Measurements from ENCODE around the gene SPECC1L. TPM values are rescaled to one million over a fixed set of nuclear protein-coding genes. Genes with fewer than 3 reads are reported as not detected.

Gene SPECC1L
- total RNA-seq, 1 experiment from 2014 or later = 22.4 TPM

DNA sequence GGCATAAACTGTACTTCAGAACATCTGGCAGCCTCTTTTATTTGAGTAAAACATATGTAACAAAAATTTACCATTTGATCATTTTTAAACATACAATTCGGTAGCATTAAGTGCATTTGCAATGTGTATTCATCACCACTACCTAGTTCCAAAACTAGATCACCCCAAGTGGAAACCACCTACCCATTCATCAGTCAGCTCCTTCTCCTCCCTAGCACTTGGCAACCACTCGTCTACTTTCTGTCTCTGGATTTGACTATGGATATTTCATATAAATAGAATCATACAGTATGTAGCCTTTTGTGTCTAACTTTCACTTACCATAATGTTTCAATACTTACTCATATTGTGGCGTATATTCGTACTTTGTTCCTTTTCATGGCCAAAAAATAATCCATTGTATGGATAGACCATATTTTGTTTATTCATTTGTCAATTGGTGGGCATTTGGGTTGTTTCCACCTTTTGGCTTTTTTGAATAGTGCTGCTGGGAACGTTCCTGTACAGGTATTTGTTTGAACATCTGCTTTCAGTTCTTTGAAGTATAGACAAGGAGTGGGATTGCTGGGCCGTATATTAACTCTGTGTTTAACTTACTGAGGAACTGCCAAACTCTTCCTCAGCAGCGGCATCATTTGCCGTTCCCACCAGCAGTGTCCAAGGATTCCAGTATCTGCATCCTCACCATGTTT, 129.5 kb downstream of the SPECC1L start:
- no peak for DNase-seq (ENCODE audit: low read depth)

DNA sequence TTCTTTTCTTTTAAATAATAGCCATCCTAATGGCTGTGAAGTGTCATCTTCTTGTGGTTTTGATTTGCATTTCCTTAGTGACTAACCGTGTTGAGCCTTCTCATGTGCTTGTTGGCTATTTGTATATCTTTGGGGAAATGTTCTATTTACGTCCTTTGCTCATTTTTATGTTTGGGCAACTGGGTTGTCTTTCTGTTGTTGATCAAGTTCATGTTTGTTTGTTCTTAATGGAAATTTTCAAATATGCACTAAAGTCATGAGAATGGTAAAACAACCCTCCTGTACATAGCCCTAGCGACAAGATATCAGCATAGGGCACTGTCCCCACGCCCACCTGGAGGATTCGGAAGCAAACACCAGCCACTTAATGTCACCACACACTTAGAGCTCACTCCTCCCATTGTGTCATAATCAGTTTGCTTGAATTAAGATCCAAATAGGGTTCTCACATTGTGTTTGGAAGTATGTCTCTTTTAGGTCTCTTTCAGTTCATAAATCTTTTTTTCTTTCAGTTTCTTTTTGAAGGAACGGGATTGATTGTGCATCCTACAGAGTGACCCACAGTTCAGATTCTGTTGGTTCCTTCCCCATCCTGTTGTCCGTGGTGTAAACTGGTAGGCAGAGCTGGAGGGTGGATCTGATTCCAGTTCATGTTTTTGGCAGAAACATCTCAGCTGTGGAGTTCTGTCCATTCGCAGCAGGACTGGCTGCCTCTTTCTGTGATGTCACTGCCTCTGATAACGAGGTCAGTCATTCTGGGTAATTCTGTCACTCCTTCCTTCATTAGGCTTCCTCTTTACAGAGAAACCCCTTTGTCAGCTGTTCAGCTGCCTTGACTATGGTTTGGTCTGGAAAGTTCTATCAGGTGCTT, 130.3 kb downstream of the SPECC1L start:
- peak; percentile 68 for DNase-seq (ENCODE audit: low read depth)

DNA sequence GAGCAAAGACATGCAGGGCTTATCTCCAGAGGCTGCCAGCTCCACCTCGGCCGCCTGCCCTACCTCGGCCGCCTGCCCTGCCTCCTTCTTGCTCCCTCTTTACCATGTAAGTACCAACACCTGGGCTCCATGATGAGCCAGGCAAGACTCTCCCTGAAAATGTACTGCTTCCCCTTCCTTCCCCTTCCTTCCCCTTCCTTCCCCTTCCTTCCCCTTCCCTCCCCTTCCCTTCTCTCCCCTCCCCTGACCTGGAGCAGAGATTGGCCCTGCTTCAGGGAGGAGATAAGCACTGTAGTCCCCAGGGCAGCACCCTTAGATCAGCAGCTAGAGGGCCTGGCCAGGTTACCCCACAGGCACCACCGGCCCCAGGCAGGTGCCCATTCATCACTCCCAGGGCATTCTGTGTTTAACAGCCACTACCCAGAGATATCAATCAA, 131.3 kb downstream of the SPECC1L start:
- no peak for DNase-seq (ENCODE audit: low read depth)

DNA sequence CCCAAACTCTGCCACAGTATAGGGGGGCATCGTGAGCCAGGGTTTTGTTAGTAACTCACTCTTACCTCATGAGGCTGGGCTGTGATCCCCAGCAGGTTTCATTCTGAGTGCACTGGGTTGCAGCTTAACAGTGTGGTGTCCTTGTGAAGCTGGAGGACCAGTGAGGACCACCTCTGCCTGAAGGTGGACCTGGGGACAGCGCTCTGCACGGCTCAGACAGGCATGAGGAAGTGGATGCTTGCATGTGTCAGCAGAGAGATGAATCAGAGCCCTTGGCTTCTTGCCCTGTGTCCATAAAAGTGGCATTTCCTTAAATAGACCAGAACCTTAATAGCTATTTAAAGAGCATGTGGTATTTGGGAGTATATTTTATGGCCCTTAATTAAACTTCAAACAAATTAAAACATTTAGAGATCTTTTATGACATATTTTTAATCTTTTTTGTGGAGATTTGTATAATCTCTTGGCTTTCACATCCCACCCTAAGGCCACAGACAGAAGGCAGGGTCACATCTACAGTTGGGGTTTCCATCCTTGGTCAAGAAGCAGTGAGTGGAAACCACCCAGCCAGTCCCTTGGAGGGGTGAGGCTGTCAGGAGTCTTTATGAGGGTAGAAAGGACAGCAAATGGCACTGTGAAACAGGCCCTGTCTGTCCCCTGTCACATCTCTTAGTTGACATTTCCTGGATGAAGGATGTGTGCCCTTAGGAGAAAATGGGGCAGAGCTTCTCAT, 132.0 kb downstream of the SPECC1L start:
- DNase-seq (ENCODE audit: low read depth) = peak; percentile 95

DNA sequence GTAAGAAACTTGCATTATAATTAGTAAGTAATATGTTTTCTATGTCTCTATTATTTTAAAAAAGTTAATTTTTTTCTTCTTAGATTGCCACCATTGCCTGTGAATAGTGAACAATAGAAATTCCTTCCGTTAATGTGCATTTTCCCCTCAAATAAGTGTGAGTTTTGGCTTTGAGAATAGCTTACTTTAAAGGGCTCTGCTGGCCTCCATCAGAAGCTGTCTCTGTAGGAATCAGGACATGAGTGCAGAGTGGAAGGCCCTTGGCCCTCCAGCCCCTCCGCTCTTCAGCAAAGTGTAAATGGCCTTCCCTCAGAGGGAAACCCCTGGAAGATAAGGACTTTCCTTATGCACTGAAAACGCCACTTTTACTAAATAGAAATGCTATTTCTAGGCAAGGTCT, 132.7 kb downstream of the SPECC1L start:
- DNase-seq (ENCODE audit: low read depth) = no peak

DNA sequence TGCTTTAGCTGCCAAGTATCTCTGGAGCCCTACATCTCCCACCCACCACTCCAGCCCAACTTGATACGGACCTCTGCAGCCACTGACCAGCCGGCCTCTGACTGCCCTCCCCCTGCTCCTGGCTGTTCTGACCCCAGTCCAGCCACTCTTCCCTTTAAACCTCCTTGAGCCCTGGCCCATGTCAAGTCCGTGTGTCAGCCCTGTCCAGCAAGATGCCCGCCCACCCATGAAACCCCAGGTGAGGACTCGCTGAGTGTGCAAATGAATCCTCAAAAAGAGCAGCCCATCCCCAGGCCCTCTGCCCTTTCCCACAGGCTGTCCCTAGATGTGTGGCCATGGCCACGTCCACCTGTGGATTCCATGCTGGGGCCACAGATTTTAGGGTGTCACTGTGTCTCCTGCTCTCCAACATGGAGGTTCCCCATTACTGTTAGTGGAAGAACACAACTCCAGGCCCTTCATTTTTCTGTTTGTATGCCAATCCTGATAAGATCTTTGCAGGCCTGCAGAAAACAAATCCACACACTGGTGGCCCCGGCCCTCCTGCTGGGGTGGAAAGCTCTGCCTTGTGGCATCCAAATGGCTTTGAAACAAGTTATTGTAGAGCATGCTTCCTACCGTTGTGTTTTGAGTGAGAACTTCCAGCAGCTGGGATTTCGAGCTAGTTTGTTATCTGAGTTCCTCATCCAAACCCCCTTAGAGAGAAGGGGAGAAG, 134.1 kb downstream of the SPECC1L start:
- no peak for DNase-seq (ENCODE audit: low read depth)

DNA sequence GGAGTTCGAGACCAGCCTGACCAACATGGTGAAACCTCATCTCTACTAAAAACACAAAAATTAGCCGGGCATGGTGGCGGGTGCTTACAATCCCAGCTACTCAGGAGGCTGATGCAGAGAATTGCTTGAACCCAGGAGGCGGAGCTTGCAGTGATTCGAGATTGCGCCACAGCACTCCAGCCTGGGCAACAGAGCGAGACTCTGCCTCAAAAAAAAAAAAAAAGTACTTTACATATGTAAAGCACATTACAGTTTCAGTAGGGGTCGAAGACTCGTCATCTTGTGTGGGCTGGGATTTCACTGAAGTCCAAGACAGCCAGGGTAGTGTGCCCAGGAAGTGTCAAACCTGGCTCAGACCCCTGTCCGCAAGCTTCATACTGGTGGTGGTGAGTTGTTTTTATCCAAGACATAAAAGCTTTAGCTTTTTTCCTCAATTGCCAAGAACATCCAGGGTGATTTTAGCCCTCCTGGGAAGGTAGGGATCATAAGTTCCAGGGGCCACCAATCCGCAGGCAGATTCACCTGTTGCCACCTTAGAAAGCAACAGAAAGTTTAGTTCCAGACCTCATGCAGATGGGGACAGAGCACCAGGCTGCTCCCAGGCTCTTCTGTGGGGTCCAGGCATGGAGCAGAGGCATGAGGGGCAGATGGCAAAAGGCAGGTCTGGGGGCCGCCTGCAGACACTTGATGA, 135.1 kb downstream of the SPECC1L start:
- DNase-seq (ENCODE audit: low read depth) = no peak

DNA sequence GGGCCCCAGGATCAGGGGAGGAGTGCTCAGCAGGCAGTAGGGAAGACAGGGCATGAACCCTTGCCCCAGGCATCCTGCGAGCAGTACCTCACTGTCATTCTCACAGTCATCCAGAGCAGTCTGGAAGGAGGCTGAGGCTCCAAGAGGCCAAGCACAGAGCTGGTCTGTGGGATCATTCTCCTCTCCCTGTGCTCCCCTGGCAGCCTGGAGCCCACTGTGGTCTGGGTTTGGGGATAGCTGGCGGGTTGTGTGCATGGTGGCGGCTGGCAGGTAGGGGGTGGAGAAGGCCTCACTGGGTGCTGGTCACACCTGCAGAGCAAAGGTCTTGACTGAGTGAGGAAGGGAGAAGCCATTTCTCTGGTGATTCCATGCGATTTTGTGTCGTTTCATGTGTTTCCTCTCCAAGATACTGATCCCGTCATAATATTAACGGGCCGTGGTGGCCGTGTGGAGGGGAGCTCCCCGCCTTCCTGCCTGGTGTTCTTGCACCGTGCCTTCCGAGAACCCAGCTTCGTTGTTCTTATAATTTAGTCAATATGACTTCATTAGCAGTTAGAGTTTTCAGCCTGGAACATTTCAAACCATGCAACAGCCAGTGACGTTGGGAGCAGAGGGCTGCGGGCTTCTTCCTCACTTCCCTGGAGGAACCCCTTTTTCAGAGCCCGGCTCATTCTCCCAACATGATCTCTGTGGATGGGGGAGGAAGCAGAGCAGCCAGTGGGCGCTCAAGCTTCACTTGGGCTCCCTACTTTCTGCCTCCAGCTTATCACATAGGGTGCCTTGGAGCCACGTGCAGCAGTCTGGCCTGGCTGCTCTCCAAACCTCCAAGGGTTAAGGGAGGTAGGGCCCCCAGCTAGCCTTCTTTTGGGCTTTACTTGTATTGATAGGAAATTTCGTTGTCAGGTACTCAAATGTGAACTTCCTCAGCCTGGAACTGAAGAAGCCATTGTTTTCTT, 136.0 kb downstream of the SPECC1L start:
- DNase-seq (ENCODE audit: low read depth) = no peak

DNA sequence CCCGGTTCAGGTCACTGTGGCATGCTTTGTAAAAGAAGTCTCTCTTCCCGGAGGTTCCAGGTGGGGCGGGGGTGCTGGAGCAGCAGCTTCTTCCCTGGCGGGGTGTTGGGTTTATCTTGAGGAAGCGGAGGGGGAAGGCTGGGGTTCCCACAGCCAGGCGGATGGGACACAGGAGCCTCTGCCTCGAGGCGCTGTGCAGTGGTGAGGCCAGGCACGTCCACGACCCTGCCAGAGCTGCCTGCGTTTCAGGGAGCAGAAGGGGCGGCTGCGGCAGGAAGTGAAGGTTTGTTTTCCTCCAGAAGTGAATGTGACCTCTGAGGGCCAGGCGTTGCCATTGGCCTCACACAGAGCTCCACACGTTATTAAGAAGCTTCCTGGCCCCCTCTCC, 136.6 kb downstream of the SPECC1L start:
- no peak for DNase-seq (ENCODE audit: low read depth)

DNA sequence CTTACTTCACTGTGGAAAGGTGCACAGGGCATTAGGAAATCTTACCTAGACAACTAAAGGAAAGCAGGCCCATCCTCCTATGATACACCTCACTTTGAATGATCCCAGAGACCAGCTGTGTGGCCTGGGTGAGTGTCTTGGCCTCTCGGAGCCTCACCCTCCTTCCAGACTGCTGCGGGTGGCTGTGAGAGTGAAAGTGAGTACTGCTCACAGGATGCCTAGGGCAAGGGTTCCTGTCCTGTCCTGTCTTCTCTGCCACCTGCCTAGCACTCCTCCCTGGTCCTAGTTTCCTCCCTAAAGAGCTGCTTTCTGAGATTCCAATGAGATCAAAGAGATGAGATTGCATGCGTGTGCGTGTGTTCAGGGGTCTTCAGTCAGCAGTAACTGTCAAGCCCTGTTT, 137.3 kb downstream of the SPECC1L start:
- DNase-seq (ENCODE audit: low read depth) = no peak

DNA sequence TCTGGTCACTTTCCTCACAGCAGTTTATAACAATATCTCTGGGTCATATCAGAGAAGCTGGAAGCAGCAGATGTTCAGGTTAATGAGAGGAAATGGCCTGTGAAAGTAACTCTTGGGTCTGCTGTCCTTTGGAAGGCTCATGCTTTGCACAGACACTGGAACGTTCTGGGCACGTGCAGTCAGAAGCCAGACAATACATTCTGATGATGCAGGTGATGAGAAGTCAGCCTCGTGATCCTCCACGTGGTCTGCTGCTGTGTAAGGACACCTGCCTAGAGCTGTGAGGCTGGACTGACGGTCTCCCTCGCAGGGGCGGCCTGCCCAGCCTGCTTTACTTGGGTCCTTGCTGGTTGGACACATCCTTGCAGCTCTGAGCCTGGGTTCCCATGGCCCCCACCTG, 138.0 kb downstream of the SPECC1L start:
- DNase-seq (ENCODE audit: low read depth) = no peak

DNA sequence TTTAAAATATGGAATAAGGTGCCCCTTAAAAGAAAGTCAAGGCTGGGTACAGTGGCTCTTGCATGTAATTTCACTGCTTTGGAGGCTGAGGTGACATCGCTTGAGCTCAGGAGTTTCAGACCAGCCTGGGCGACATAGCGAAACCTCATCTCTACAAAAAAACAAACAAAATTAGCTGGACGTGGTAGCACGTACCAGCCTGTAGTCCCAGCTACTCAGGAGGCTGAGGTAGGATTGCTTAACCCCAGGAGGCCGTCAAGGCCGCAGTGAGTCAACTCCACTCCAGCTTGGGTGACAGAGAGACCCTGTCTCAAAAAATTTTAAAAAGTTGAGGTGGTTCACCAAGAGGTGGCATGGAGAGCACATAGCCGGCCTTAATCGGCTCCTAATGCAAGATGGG, 139.1 kb downstream of the SPECC1L start:
- peak; percentile 58 for DNase-seq (ENCODE audit: low read depth)

DNA sequence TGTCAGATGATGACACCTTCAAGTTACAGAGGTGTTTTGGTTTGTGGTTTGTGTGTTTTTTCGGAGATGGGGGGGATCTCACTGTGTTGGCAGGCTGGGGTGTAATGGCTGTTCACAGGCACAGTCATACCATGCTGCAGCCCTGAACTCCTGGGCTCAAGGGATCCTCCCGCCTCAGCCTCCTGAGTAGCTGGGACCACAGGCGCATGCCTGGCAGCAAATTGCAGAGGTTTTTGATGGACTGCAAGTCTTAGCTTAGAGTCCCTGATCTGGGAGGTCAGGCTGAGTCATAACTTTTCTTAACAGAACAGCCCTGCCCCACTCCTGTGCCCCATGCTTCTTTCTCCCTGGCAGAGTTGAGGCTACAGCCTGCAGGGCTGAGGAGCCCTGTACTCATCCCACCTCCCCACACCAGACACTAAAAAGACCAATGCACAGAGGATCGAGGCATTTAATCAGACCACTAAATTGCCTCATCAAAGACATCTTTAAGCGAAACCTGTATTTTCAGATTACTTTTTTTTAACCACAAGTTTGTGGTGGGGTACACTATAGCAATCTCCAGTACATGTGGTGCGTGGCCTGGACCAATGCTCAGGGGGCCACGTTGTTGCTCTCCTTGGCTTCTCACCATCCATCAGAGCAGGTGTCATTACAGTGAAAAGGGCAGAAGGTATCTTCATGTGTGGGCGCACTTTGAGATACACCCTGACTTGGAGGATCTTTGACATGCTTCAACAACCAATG, 139.7 kb downstream of the SPECC1L start:
- DNase-seq (ENCODE audit: low read depth) = peak; percentile 81

DNA sequence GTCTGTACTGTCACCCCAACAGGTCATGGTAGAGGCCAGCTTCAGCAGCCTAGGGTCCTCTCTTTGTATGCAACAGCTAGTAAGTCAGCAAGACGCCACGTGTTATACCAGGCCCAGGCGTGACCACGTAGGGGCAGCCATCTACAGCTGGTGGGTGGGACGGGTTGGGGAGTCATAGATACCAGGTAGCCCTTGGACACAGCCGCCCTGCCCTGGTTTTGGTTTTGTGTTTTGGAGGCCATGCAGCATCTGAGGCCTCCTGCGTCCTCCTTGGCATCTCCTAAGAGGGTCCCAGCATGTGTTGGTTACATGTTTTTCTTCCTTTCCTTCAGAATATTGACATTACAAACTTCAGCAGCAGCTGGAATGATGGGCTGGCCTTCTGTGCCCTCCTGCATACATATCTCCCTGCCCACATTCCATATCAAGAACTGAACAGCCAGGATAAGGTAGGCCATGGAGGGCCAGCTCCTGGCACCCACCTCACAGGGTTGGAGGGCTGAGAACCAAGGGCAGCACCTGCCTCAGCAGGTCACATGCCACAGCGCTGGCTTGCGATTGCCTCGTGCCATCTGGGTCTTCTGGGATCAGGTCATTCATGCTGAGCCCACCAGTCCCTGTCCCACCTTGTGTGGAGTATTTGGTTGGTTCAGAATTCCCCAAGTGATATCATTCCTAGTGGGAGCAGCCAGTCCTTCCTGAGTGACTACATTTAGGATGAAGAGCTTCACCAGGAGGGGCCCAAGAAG, 140.8 kb downstream of the SPECC1L start:
- no peak for DNase-seq (ENCODE audit: low read depth)

DNA sequence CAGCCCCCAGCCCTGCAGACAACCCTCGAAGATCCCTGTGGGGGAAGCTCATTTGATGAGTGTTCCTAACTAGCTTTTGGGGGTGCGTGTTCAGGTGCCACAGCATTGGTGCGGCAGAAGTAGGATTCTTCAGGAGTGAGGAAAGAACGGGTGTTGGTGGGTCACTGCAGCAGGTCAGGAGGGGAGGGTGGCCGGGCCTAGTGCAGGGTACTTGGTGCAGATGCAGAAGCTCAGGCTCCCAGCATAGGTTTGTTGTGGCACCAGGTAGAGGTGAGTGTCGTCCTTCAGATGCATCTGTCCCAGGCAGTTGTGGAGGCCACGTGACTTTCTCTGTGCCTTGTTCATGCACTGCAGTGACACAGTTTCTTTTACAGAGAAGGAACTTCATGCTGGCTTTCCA, 141.6 kb downstream of the SPECC1L start:
- no peak for DNase-seq (ENCODE audit: low read depth)

DNA sequence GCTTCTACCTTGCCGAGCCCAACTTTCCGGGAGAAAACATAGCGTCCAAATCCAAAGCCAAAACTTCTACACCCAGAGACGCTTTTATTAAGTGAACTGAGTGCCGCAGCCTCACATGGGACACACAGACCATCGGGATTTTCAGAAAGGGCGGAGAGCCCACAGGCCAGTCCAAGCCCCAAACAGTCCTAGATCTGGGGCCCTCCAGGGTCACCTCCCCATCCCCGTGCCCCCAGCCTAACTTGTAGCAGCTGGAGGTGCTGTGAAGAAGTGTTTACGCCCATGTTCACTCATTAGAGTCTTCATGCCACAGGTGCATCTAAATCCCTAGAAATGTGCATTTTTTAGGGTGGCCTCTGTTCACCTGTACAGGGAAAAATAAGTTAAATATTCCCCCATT, 142.6 kb downstream of the SPECC1L start:
- no peak for DNase-seq (ENCODE audit: low read depth)

DNA sequence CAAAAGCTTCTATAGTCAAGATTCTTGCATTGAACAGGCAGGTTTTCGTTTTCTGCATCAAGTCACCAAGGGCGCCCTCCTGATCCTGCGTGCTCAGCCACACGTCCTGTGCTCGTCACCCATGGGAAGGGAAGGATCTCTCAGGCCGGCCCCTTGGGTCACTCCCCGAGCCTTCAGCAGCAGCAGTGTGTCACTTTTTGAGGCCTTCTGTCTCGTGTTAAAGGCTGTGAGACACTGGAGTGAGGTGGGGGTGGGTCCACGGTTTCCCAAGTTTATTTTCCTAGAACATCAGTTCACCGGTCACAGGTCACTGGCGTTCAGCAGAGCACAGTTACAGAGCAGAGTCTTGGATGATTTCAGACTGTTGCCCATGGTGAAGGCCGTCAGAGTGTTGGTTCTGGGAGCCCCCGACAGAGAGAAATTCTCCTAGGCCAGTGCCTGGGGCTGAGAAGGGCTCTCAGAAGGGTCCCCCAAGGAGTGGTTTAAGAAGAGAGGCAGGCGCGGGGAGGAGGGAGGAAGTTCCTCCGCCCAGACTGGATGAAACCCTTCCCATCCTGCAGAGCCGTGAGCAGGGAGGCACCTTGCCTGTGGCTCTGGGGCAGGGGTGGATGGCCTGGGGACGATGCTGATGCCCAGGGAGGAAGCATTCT, 143.2 kb downstream of the SPECC1L start:
- no peak for DNase-seq (ENCODE audit: low read depth)

DNA sequence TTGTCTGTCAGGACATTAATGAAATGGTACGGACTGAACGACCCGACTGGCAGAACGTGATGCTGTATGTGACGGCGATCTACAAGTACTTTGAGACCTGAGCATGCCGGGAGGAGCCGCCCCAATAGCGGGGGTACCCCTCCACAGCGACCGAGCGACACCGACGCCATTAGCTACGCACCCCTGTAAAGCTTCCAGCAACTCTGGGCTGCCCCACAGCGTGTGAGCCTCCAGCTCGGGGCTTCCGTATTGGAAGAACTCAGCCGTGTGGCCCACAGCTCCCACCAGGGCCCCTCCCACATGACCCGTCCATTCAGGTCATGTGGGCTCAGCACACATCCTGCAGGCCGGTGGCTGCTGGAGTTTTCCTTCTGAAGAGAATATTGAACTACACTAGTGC, 143.9 kb downstream of the SPECC1L start:
- DNase-seq (ENCODE audit: low read depth) = no peak

Data from M059J (cell line).